ENCODE data around the gene LINC00237. TPM values are rescaled to one million over a fixed set of nuclear protein-coding genes. Genes with fewer than 3 reads are reported as not detected.
A peak's percentile ranks its signal among the peaks of the same experiment; 100 is the strongest.

LINC00237 gene
- total and polyA plus RNA-seq, 2 donors (not counting 1 experiment from before 2014, with no cell fraction given): 0.07 TPM; not detected in 1

DNA sequence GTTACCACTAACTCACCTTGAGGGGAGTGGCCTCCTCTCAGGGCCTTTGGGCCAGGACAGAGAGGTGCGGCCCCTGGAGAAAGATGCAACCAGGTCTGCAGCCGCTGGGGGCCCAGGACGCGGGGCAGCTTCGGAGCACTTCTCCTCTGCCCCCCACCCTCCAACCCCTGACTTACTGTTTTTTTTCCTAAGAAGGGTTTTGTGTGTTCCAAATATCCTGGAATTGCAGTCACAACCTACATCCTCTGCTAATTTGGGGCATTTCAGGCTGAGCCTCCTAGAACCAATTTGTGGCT, 1.7 kb downstream of the LINC00237 start:
- Histone ChIP-seq H3K27me3 (replicated peaks in 1 of 4; ENCODE audit: control extremely low read depth in 1 of 4, control insufficient read depth in 3 of 4, insufficient read depth in 4 of 4, low read length in 3 of 4) (peaks cover 0 to 93% (median 67%) of the 10 kb centered on the region in 4 experiments), H4K20me1 (ENCODE audit: control insufficient read depth, insufficient read depth, low read length, poor library complexity, severe bottlenecking) (no peaks in the 10 kb centered on the region), H2AFZ (ENCODE audit: insufficient read depth, low read depth, low read length, poor library complexity, severe bottlenecking) (no peak overlapping the region), H3K27ac (ENCODE audit: low read length in 2 of 2) (no peak overlapping the region), H3K4me3 (ENCODE audit: control extremely low read depth in 1 of 5, extremely low read depth in 1 of 5, insufficient read depth in 1 of 5, low read depth in 2 of 5, low read length in 4 of 5) (no peak overlapping the region), H3K36me3 (replicated peaks in 1 of 2; ENCODE audit: control extremely low read depth in 1 of 2, control insufficient read depth in 1 of 2, extremely low read depth in 1 of 2, insufficient read depth in 2 of 2, low read length in 1 of 2) (no peaks in the 10 kb centered on the region), H3K79me2 (ENCODE audit: control insufficient read depth, insufficient read depth, low read length) (no peaks in the 10 kb centered on the region), H3K9ac (ENCODE audit: low read length) (no peak overlapping the region), H3K9me3 (ENCODE audit: control extremely low read depth in 1 of 3, control insufficient read depth in 2 of 3, insufficient read depth in 1 of 3, low read length in 2 of 3) (peaks cover 1 to 64% (median 8%) of the 10 kb centered on the region in 3 donors), H3K4me2 (replicated peaks; ENCODE audit: low read depth, low read length, poor library complexity, severe bottlenecking) (no peak overlapping the region), H3K4me1 (ENCODE audit: control insufficient read depth in 2 of 2, insufficient read depth in 2 of 2, low read length in 2 of 2) (peaks cover 52 to 63% of the 10 kb centered on the region in 2 donors)
- ATAC-seq (ENCODE audit: low read depth) (no peak), DNase-seq (peak; percentile 22)
- Mint-ChIP-seq H3K9me3 (ENCODE audit: insufficient read depth) (no peaks in the 10 kb centered on the region), H3K4me3 (peak overlapping the region; percentile 19), H3K4me1 (peaks cover 36% of the 10 kb centered on the region), H3K27me3 (peaks cover 74% of the 10 kb centered on the region), H3K27ac (no peak overlapping the region)
- POLR2A ChIA-PET: no interaction called here
- intact Hi-C loops (cut with micrococcal nuclease): loop anchor here (5.0 kb wide), 2 partner anchors 288 to 408 kb away; partner anchors contain the start of gene NKX2-2
- no peak for TF ChIP-seq EZH2 (IDR thresholded peaks at IDR 0.05; ENCODE audit: borderline replicate concordance, insufficient read depth, low read depth, low read length, poor library complexity, severe bottlenecking)
- TF ChIP-seq, protein P1, sequence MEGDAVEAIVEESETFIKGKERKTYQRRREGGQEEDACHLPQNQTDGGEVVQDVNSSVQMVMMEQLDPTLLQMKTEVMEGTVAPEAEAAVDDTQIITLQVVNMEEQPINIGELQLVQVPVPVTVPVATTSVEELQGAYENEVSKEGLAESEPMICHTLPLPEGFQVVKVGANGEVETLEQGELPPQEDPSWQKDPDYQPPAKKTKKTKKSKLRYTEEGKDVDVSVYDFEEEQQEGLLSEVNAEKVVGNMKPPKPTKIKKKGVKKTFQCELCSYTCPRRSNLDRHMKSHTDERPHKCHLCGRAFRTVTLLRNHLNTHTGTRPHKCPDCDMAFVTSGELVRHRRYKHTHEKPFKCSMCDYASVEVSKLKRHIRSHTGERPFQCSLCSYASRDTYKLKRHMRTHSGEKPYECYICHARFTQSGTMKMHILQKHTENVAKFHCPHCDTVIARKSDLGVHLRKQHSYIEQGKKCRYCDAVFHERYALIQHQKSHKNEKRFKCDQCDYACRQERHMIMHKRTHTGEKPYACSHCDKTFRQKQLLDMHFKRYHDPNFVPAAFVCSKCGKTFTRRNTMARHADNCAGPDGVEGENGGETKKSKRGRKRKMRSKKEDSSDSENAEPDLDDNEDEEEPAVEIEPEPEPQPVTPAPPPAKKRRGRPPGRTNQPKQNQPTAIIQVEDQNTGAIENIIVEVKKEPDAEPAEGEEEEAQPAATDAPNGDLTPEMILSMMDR (IDR thresholded peaks at IDR 0.05): no peak
- no CpG with 5 or more reads among the region's 5 CpGs for WGBS (ENCODE audit: insufficient coverage)
- CTCF ChIA-PET: no interaction called here

DNA sequence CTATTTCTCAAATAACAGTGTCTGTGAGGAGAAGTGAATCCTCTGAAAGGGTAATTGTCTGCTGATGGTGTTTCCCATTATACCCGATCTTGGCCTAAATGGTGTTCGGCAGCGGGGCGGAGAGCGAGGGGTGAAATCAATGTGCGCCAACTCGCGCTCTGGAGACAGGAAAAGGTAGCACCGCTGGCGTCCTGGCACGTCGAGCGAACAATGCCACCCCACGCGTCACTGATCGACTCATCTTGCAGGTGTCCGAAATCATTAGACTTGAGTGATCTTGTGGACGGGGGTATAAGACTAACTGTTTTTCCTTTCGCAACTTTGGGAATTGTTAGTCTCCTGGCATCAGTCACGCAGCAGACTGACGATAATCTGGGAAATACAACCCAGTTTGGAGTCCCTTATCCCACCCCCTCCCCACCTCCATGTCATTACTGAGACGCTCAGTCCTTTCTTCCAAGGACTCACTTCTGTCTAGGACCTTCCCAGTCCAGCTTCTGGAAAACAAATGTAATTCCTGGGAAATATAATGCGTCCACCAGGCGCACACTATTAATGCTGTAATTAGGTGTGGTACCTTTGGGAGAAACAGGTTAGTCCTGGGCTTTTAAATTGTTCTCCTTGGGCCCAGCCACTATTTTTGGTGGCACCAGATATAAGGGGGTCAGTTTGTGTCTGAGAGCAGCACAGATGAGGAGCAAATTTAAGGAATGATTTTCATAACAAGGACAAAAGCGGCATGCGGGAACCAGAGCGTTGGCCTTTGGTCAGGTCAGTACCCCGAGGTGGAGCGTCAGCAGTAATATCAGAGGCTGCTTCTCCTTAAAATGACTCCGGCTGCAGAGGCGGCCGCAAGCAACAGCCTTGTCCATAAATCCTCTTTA, 2.3 kb downstream of the LINC00237 start:
- H3K27ac Mint-ChIP-seq: no peak overlapping the region
- Histone ChIP-seq H3K9me3 (ENCODE audit: control extremely low read depth in 1 of 3, control insufficient read depth in 2 of 3, insufficient read depth in 1 of 3, low read length in 2 of 3) (peaks cover 1 to 64% (median 8%) of the 10 kb centered on the region in 3 donors), H4K20me1 (ENCODE audit: control insufficient read depth, insufficient read depth, low read length, poor library complexity, severe bottlenecking) (no peaks in the 10 kb centered on the region), H3K4me2 (replicated peaks; ENCODE audit: low read depth, low read length, poor library complexity, severe bottlenecking) (peak overlapping the region; percentile 96), H3K27me3 (replicated peaks in 1 of 4; ENCODE audit: control extremely low read depth in 1 of 4, control insufficient read depth in 3 of 4, insufficient read depth in 4 of 4, low read length in 3 of 4) (peaks cover 0 to 94% (median 69%) of the 10 kb centered on the region in 4 experiments), H3K36me3 (replicated peaks in 1 of 2; ENCODE audit: control extremely low read depth in 1 of 2, control insufficient read depth in 1 of 2, extremely low read depth in 1 of 2, insufficient read depth in 2 of 2, low read length in 1 of 2) (no peaks in the 10 kb centered on the region), H3K27ac (ENCODE audit: low read length in 2 of 2) (no peak overlapping the region), H3K79me2 (ENCODE audit: control insufficient read depth, insufficient read depth, low read length) (no peaks in the 10 kb centered on the region), H2AFZ (ENCODE audit: insufficient read depth, low read depth, low read length, poor library complexity, severe bottlenecking) (no peak overlapping the region), H3K4me1 (ENCODE audit: control insufficient read depth in 2 of 2, insufficient read depth in 2 of 2, low read length in 2 of 2) (peaks cover 57 to 65% of the 10 kb centered on the region in 2 donors), H3K9ac (ENCODE audit: low read length) (no peak overlapping the region), H3K4me3 (ENCODE audit: control extremely low read depth in 1 of 5, extremely low read depth in 1 of 5, insufficient read depth in 1 of 5, low read depth in 2 of 5, low read length in 4 of 5) (peak overlapping the region in 1 of 5 experiments; percentile 16)
- DNase-seq: peak; percentile 42
- peak overlapping the region; percentile 95 for H3K4me3 Mint-ChIP-seq
- POLR2A ChIA-PET: no interaction called here
- 15% methylated on average over 27 of the region's 32 CpGs for WGBS (ENCODE audit: insufficient coverage)
- H3K9me3 Mint-ChIP-seq (ENCODE audit: insufficient read depth): no peaks in the 10 kb centered on the region
- H3K4me1 Mint-ChIP-seq: peaks cover 36% of the 10 kb centered on the region
- H3K27me3 Mint-ChIP-seq: peaks cover 70% of the 10 kb centered on the region
- TF ChIP-seq EZH2 (IDR thresholded peaks at IDR 0.05; ENCODE audit: borderline replicate concordance, insufficient read depth, low read depth, low read length, poor library complexity, severe bottlenecking): no peak
- TF ChIP-seq, protein P1 (IDR thresholded peaks at IDR 0.05): no peak
- CTCF ChIA-PET: no interaction called here
- ATAC-seq (ENCODE audit: low read depth): no peak
- intact Hi-C loops (cut with micrococcal nuclease): loop anchor here (5.0 kb wide), 2 partner anchors 288 to 408 kb away; partner anchors contain the start of gene NKX2-2

All from B cell (primary cell).